ENCODE results near the gene SAPCD2. TPM values are rescaled to one million over a fixed set of nuclear protein-coding genes. Genes with fewer than 3 reads are reported as not detected.

The SAPCD2 gene
- total RNA-seq, 1 donor from 2014 or later = 2.7 TPM

- DNase-seq (ENCODE audit: extremely low spot score in 2 of 2) = no peak
- no peaks in the 10 kb centered on the region for H3K27me3 ChIP-seq
- H3K4me3 ChIP-seq = no peak overlapping the region
- intact Hi-C loops (cut with DNase I) = no loop called here
- TF ChIP-seq POLR2A (IDR thresholded peaks at IDR 0.05) (no peak), POLR2AphosphoS5 (IDR thresholded peaks at IDR 0.05; ENCODE audit: insufficient read depth in 1 of 2, low read depth in 1 of 2) (no peak), CTCF (IDR thresholded peaks at IDR 0.05) (no peak)
- H3K27ac ChIP-seq = no peak overlapping the region
- H3K4me1 ChIP-seq = no peaks in the 10 kb centered on the region
- H3K36me3 ChIP-seq = peaks cover 0 to 44% of the 10 kb centered on the region in 2 donors
- no peaks in the 10 kb centered on the region for H3K9me3 ChIP-seq
These were observed 25.5 kb upstream of the SAPCD2 start for GRCh38 chr9:137095664-137096517.

- Histone ChIP-seq H3K27me3 (no peaks in the 10 kb centered on the region), H3K27ac (no peak overlapping the region), H3K9me3 (no peaks in the 10 kb centered on the region), H3K36me3 (peaks cover 0 to 6% of the 10 kb centered on the region in 2 donors), H3K4me1 (peaks cover 42% of the 10 kb centered on the region), H3K4me3 (no peak overlapping the region)
- intact Hi-C loops (cut with DNase I) = no loop called here
- TF ChIP-seq CTCF (IDR thresholded peaks at IDR 0.05) = no peak
- no peak for TF ChIP-seq POLR2A (IDR thresholded peaks at IDR 0.05)
- no peak for TF ChIP-seq POLR2AphosphoS5 (IDR thresholded peaks at IDR 0.05; ENCODE audit: insufficient read depth in 1 of 2, low read depth in 1 of 2)
- no peak for DNase-seq (ENCODE audit: extremely low spot score in 2 of 2)
These were observed 19.0 kb upstream of the SAPCD2 start for GRCh38 chr9:137089232-137089947.

GRCh38 chr9:137088121-137088520 is 17.8 kb upstream of the SAPCD2 start:
- Histone ChIP-seq H3K9me3 (no peaks in the 10 kb centered on the region), H3K27ac (no peak overlapping the region), H3K4me3 (no peak overlapping the region), H3K27me3 (no peaks in the 10 kb centered on the region), H3K36me3 (peaks cover 0 to 6% of the 10 kb centered on the region in 2 donors), H3K4me1 (peaks cover 55% of the 10 kb centered on the region)
- intact Hi-C loops (cut with DNase I) = no loop called here
- TF ChIP-seq CTCF (IDR thresholded peaks at IDR 0.05) = no peak
- no peak for TF ChIP-seq POLR2AphosphoS5 (IDR thresholded peaks at IDR 0.05; ENCODE audit: insufficient read depth in 1 of 2, low read depth in 1 of 2)
- DNase-seq (ENCODE audit: extremely low spot score in 2 of 2) = no peak

- H3K4me1 ChIP-seq = peaks cover 61% of the 10 kb centered on the region
- H3K27me3 ChIP-seq = no peaks in the 10 kb centered on the region
- DNase-seq (ENCODE audit: extremely low spot score in 2 of 2) = no peak
- intact Hi-C loops (cut with DNase I) = no loop called here
- peak overlapping the region; percentile 93 for H3K27ac ChIP-seq
- H3K36me3 ChIP-seq = peaks cover 0 to 6% of the 10 kb centered on the region in 2 donors
- H3K9me3 ChIP-seq = no peaks in the 10 kb centered on the region
- peak overlapping the region; percentile 54 to 66 for H3K4me3 ChIP-seq
- TF ChIP-seq POLR2AphosphoS5 (IDR thresholded peaks at IDR 0.05; ENCODE audit: insufficient read depth in 1 of 2, low read depth in 1 of 2) = no peak
- no peak for TF ChIP-seq POLR2A (IDR thresholded peaks at IDR 0.05)
- TF ChIP-seq CTCF (IDR thresholded peaks at IDR 0.05) = no peak
These were observed 17.1 kb upstream of the SAPCD2 start for GRCh38 chr9:137087409-137087925.
